ENCODE results near the gene RAPGEF2. TPM values are rescaled to one million over a fixed set of nuclear protein-coding genes. Genes with fewer than 3 reads are reported as not detected.
A peak's percentile ranks its signal among the peaks of the same experiment; 100 is the strongest.

The RAPGEF2 gene
- total and polyA plus RNA-seq, 2 donors: 13.6 to 78.7 TPM

GRCh38 chr4:159287767-159288166, 184.9 kb downstream of the RAPGEF2 start:
- H3K36me3 ChIP-seq (ENCODE audit: insufficient read depth): no peaks in the 10 kb centered on the region
- WGBS: 98% methylated on average over 1 of the region's 1 CpG
- no peak overlapping the region for H3K4me3 ChIP-seq (ENCODE audit: low read depth, low read length)
- peaks cover 1% of the 10 kb centered on the region for H3K4me1 ChIP-seq (ENCODE audit: insufficient read depth)
- H3K27ac ChIP-seq (ENCODE audit: low read depth): no peak overlapping the region
- no peak for DNase-seq (ENCODE audit: extremely low spot score)

- Histone ChIP-seq H3K36me3 (ENCODE audit: insufficient read depth) (no peaks in the 10 kb centered on the region), H3K4me3 (ENCODE audit: low read depth, low read length) (no peak overlapping the region), H3K4me1 (ENCODE audit: insufficient read depth) (peaks cover 1% of the 10 kb centered on the region), H3K27ac (ENCODE audit: low read depth) (no peak overlapping the region)
- DNase-seq (ENCODE audit: extremely low spot score): no peak
- WGBS: 82% methylated on average over 3 of the region's 3 CpGs
Measured at GRCh38 chr4:159289682-159290081, 186.8 kb downstream of the RAPGEF2 start.

- H3K4me3 ChIP-seq (ENCODE audit: low read depth, low read length): no peak overlapping the region
- H3K27ac ChIP-seq (ENCODE audit: low read depth): no peak overlapping the region
- H3K36me3 ChIP-seq (ENCODE audit: insufficient read depth): no peaks in the 10 kb centered on the region
- WGBS: 95% methylated on average over 2 of the region's 2 CpGs
- DNase-seq (ENCODE audit: extremely low spot score): no peak
- H3K4me1 ChIP-seq (ENCODE audit: insufficient read depth): peaks cover 1% of the 10 kb centered on the region
Measured at GRCh38 chr4:159290321-159291030, 187.6 kb downstream of the RAPGEF2 start.

GRCh38 chr4:159291176-159291575, 188.3 kb downstream of the RAPGEF2 start:
- Histone ChIP-seq H3K4me3 (ENCODE audit: low read depth, low read length) (no peak overlapping the region), H3K36me3 (ENCODE audit: insufficient read depth) (no peaks in the 10 kb centered on the region), H3K27ac (ENCODE audit: low read depth) (no peak overlapping the region), H3K4me1 (ENCODE audit: insufficient read depth) (peaks cover 1% of the 10 kb centered on the region)
- DNase-seq (ENCODE audit: extremely low spot score): no peak
- WGBS: 94% methylated on average over 3 of the region's 3 CpGs

- H3K27ac ChIP-seq (ENCODE audit: low read depth): no peak overlapping the region
- H3K36me3 ChIP-seq (ENCODE audit: insufficient read depth): no peaks in the 10 kb centered on the region
- H3K4me3 ChIP-seq (ENCODE audit: low read depth, low read length): no peak overlapping the region
- no peak for DNase-seq (ENCODE audit: extremely low spot score)
- peaks cover 1% of the 10 kb centered on the region for H3K4me1 ChIP-seq (ENCODE audit: insufficient read depth)
- WGBS: 96% methylated on average over 4 of the region's 4 CpGs
Measured at GRCh38 chr4:159292137-159292896, 189.4 kb downstream of the RAPGEF2 start.

- no peak for DNase-seq (ENCODE audit: extremely low spot score)
- WGBS: 97% methylated on average over 9 of the region's 9 CpGs
- Histone ChIP-seq H3K36me3 (ENCODE audit: insufficient read depth) (no peaks in the 10 kb centered on the region), H3K4me3 (ENCODE audit: low read depth, low read length) (no peak overlapping the region), H3K4me1 (ENCODE audit: insufficient read depth) (peaks cover 1% of the 10 kb centered on the region), H3K27ac (ENCODE audit: low read depth) (no peak overlapping the region)
Measured at GRCh38 chr4:159293811-159294515, 191.1 kb downstream of the RAPGEF2 start.

- no peaks in the 10 kb centered on the region for H3K36me3 ChIP-seq (ENCODE audit: insufficient read depth)
- H3K27ac ChIP-seq (ENCODE audit: low read depth): no peak overlapping the region
- H3K4me1 ChIP-seq (ENCODE audit: insufficient read depth): peaks cover 1% of the 10 kb centered on the region
- H3K4me3 ChIP-seq (ENCODE audit: low read depth, low read length): no peak overlapping the region
- no peak for DNase-seq (ENCODE audit: extremely low spot score)
Measured at GRCh38 chr4:159296061-159296460, 193.2 kb downstream of the RAPGEF2 start.

- 72% methylated on average over 4 of the region's 4 CpGs for WGBS
- Histone ChIP-seq H3K4me1 (ENCODE audit: insufficient read depth) (no peaks in the 10 kb centered on the region), H3K27ac (ENCODE audit: low read depth) (no peak overlapping the region), H3K4me3 (ENCODE audit: low read depth, low read length) (no peak overlapping the region), H3K36me3 (ENCODE audit: insufficient read depth) (no peaks in the 10 kb centered on the region)
- no peak for DNase-seq (ENCODE audit: extremely low spot score)
Measured at GRCh38 chr4:159297091-159297490, 194.2 kb downstream of the RAPGEF2 start.

- peak; percentile 36 for DNase-seq (ENCODE audit: extremely low spot score)
- H3K4me3 ChIP-seq (ENCODE audit: low read depth, low read length): no peak overlapping the region
- no peak overlapping the region for H3K27ac ChIP-seq (ENCODE audit: low read depth)
- H3K4me1 ChIP-seq (ENCODE audit: insufficient read depth): no peaks in the 10 kb centered on the region
- WGBS: 15% methylated on average over 4 of the region's 4 CpGs
- H3K36me3 ChIP-seq (ENCODE audit: insufficient read depth): no peaks in the 10 kb centered on the region
Measured at GRCh38 chr4:159298502-159298901, 195.6 kb downstream of the RAPGEF2 start.

GRCh38 chr4:159303435-159303834, 200.6 kb downstream of the RAPGEF2 start:
- Histone ChIP-seq H3K27ac (ENCODE audit: low read depth) (no peak overlapping the region), H3K4me3 (ENCODE audit: low read depth, low read length) (no peak overlapping the region), H3K4me1 (ENCODE audit: insufficient read depth) (no peaks in the 10 kb centered on the region), H3K36me3 (ENCODE audit: insufficient read depth) (no peaks in the 10 kb centered on the region)
- 95% methylated on average over 4 of the region's 4 CpGs for WGBS
- DNase-seq (ENCODE audit: extremely low spot score): no peak

GRCh38 chr4:159305129-159305528, 202.2 kb downstream of the RAPGEF2 start:
- H3K36me3 ChIP-seq (ENCODE audit: insufficient read depth): no peaks in the 10 kb centered on the region
- WGBS: 89% methylated on average over 2 of the region's 2 CpGs
- no peak overlapping the region for H3K27ac ChIP-seq (ENCODE audit: low read depth)
- H3K4me1 ChIP-seq (ENCODE audit: insufficient read depth): no peaks in the 10 kb centered on the region
- no peak overlapping the region for H3K4me3 ChIP-seq (ENCODE audit: low read depth, low read length)
- no peak for DNase-seq (ENCODE audit: extremely low spot score)

GRCh38 chr4:159307929-159308328, 205.1 kb downstream of the RAPGEF2 start:
- WGBS: 92% methylated on average over 2 of the region's 2 CpGs
- no peak for DNase-seq (ENCODE audit: extremely low spot score)
- Histone ChIP-seq H3K27ac (ENCODE audit: low read depth) (no peak overlapping the region), H3K36me3 (ENCODE audit: insufficient read depth) (no peaks in the 10 kb centered on the region), H3K4me1 (ENCODE audit: insufficient read depth) (no peaks in the 10 kb centered on the region), H3K4me3 (ENCODE audit: low read depth, low read length) (no peak overlapping the region)

- H3K4me1 ChIP-seq (ENCODE audit: insufficient read depth): no peaks in the 10 kb centered on the region
- H3K4me3 ChIP-seq (ENCODE audit: low read depth, low read length): no peak overlapping the region
- peak overlapping the region; percentile 2 for H3K27ac ChIP-seq (ENCODE audit: low read depth)
- H3K36me3 ChIP-seq (ENCODE audit: insufficient read depth): no peaks in the 10 kb centered on the region
- WGBS: 84% methylated on average over 4 of the region's 4 CpGs
- DNase-seq (ENCODE audit: extremely low spot score): no peak
Measured at GRCh38 chr4:159308566-159309340, 205.9 kb downstream of the RAPGEF2 start.

All from urinary bladder (tissue), 4 donors.